GM12878 (cell line): ENCODE results near the gene ZFP91. TPM values are rescaled to one million over a fixed set of nuclear protein-coding genes. Genes with fewer than 3 reads are reported as not detected.

Experiments used
- ATAC-seq: fragments of 200-7000 bp; cut with Tn5 transposase; 3 replicates; pipeline ENCODE4 v1.9.1; 2020; ENCODE audit warnings: mild to moderate bottlenecking, moderate library complexity
- BruUV-seq: library from RNA; stranded (reverse); fragments of 400-500 nt; replicated peaks from 2 replicates; lab custom pipeline; 2021; lab: Mats Ljungman, UMichigan
- CTCF ChIA-PET: fragments of 300-600 bp; sonication (Branson Sonifier 250); formaldehyde crosslinking; extraction: SDS; loops from one replicate; lab custom pipeline; 2021; ENCODE audit warnings: inconsistent platforms; lab: Yijun Ruan, JAX
- POLR2A ChIA-PET: fragments of 350-600 bp; formaldehyde crosslinking; extraction: SDS; loops from one replicate; lab custom pipeline; 2021; ENCODE audit warnings: inconsistent platforms; lab: Charles Lee
- RAD21 ChIA-PET: fragments of 300-600 bp; sonication (Branson Sonifier 250); formaldehyde crosslinking; loops from one replicate; lab custom pipeline; 2023; ENCODE audit warnings: antibody characterized with exemption; ENCODE audit not compliant: unreplicated experiment; lab: Charles Lee
- SMC1A ChIA-PET: fragments of 300-600 bp; sonication (Branson Sonifier 250); formaldehyde crosslinking; loops from one replicate; lab custom pipeline; 2023; ENCODE audit not compliant: unreplicated experiment, uncharacterized antibody; lab: Charles Lee
- DNase-seq: peaks from one replicate; pipeline ENCODE4 v3.0.0-alpha.2; 2011; ENCODE audit warnings: low read depth, low spot score
- FAIRE-seq: peaks from 3 replicates; lab custom pipeline; 2011; peaks lifted over from hg19 to GRCh38; lab: Jason Lieb, UNC
- H2AFZ ChIP-seq: 2 replicates; pipeline ENCODE4 v1.6.0; 2011; ENCODE audit warnings: low read depth, low read length, control low read depth; ENCODE audit not compliant: control insufficient read depth
- H3K27ac ChIP-seq: 2 replicates; pipeline ENCODE4 v1.5.1; 2011; ENCODE audit warnings: control low read depth; ENCODE audit not compliant: control insufficient read depth, insufficient read depth
- H3K27me3 ChIP-seq, 2 experiments: replicated peaks in 1 of 2; 2 replicates each; pipeline versions ENCODE4 v1.6.0 to v1.6.1; 2011; ENCODE audit warnings: low read length in 1 of 2; ENCODE audit not compliant: control insufficient read depth in 2 of 2, insufficient read depth in 2 of 2
- H3K36me3 ChIP-seq, 2 experiments: 2 replicates each; pipeline ENCODE4 v1.5.1; 2011; ENCODE audit warnings: low read length in 1 of 2; ENCODE audit not compliant: control insufficient read depth in 2 of 2, insufficient read depth in 2 of 2
- H3K4me1 ChIP-seq: 2 replicates; pipeline ENCODE4 v1.6.1; 2011; ENCODE audit warnings: mild to moderate bottlenecking, low read length, moderate library complexity, mixed read lengths; ENCODE audit not compliant: control insufficient read depth, insufficient read depth
- H3K4me2 ChIP-seq: 2 replicates; pipeline ENCODE4 v1.6.0; 2011; ENCODE audit warnings: control low read depth; ENCODE audit not compliant: control insufficient read depth, insufficient read depth
- H3K4me3 ChIP-seq: fragments of 200-600 bp; sonication (generic); 2 replicates; pipeline ENCODE4 v1.5.1; 2016
- H3K79me2 ChIP-seq: 2 replicates; pipeline ENCODE4 v1.6.0; 2011; ENCODE audit warnings: low read length; ENCODE audit not compliant: control insufficient read depth, insufficient read depth
- H3K9ac ChIP-seq: 2 replicates; pipeline ENCODE4 v1.8.0; 2011; ENCODE audit warnings: low read length, control low read depth, mixed read lengths; ENCODE audit not compliant: control insufficient read depth, insufficient read depth
- H3K9me3 ChIP-seq: replicated peaks from 3 replicates; pipeline ENCODE4 v1.5.1; 2011; ENCODE audit warnings: mild to moderate bottlenecking, low read length; ENCODE audit not compliant: control insufficient read depth, insufficient read depth
- H4K20me1 ChIP-seq: 2 replicates; pipeline ENCODE4 v1.6.0; 2011; ENCODE audit not compliant: control insufficient read depth, insufficient read depth
- BCL3 ChIP-seq: IDR thresholded peaks from 2 replicates; pipeline ENCODE4 v1.6.1; 2011; ENCODE audit warnings: borderline replicate concordance, low read depth, mild to moderate bottlenecking, moderate library complexity, low read length; ENCODE audit not compliant: insufficient read depth, poor library complexity, severe bottlenecking
- HSF1 ChIP-seq: fragments of 150-350 bp; IDR thresholded peaks from 2 replicates; pipeline ENCODE4 v1.6.1; 2014; ENCODE audit warnings: mild to moderate bottlenecking, low read depth, low read length
- IKZF1 ChIP-seq: fragments of 450-650 bp; conservative IDR thresholded peaks from 2 replicates; pipeline ENCODE4 v1.6.1; 2017; ENCODE audit warnings: antibody characterized with exemption, mild to moderate bottlenecking
- JUNB ChIP-seq: IDR thresholded peaks from 2 replicates; pipeline ENCODE4 v1.6.1; 2016; ENCODE audit warnings: antibody characterized with exemption, mild to moderate bottlenecking
- JUND ChIP-seq: IDR thresholded peaks from 2 replicates; pipeline ENCODE4 v1.6.1; 2012; ENCODE audit warnings: low read depth, mild to moderate bottlenecking, low read length, improper control_type of control experiment, moderate library complexity
- MAX ChIP-seq: IDR thresholded peaks from 2 replicates; pipeline ENCODE4 v1.6.1; 2012; ENCODE audit warnings: low read depth, low read length, improper control_type of control experiment
- MTA2 ChIP-seq: fragments of 450-650 bp; IDR thresholded peaks from 2 replicates; pipeline ENCODE4 v1.6.1; 2016; ENCODE audit warnings: low read depth, mild to moderate bottlenecking, moderate library complexity
- NR2C2 ChIP-seq: IDR thresholded peaks from 2 replicates; pipeline ENCODE4 v1.6.1; 2011; ENCODE audit warnings: borderline replicate concordance, low read depth; ENCODE audit not compliant: control insufficient read depth, insufficient read length
- PAX5 ChIP-seq: IDR thresholded peaks from 2 replicates; pipeline ENCODE4 v1.6.1; 2011; ENCODE audit warnings: low read depth, low read length, borderline replicate concordance
- POLR2AphosphoS5 ChIP-seq: IDR thresholded peaks from 2 replicates; pipeline ENCODE4 v1.6.1; 2011; ENCODE audit warnings: mild to moderate bottlenecking, low read length, inconsistent platforms
- RBBP5 ChIP-seq: fragments of 200-600 bp; sonication (generic); conservative IDR thresholded peaks from 2 replicates; pipeline ENCODE4 v1.6.1; 2016
- RELB ChIP-seq: fragments of 450-650 bp; IDR thresholded peaks from 2 replicates; pipeline ENCODE4 v1.6.1; 2017; ENCODE audit warnings: low read depth, mild to moderate bottlenecking, moderate library complexity
- SIN3A ChIP-seq: IDR thresholded peaks from 2 replicates; pipeline ENCODE4 v1.6.1; 2012; ENCODE audit warnings: low read depth, low read length, improper control_type of control experiment
- TBL1XR1 ChIP-seq: IDR thresholded peaks from 2 replicates; pipeline ENCODE4 v1.6.1; 2012; ENCODE audit warnings: low read depth, low read length, improper control_type of control experiment
- ZBTB4 ChIP-seq: fragments of 450-650 bp; formaldehyde crosslinking; IDR thresholded peaks from 2 replicates; pipeline ENCODE4 v1.4.0; 2022; ENCODE audit warnings: mild to moderate bottlenecking, moderate library complexity
- ZNF274 ChIP-seq: IDR thresholded peaks from one replicate; pipeline ENCODE4 v1.8.0; 2011; ENCODE audit not compliant: insufficient read length, insufficient read depth
- ZNF384 ChIP-seq: IDR thresholded peaks from 2 replicates; pipeline ENCODE4 v1.6.1; 2012; ENCODE audit warnings: low read depth, mild to moderate bottlenecking, low read length, improper control_type of control experiment, borderline replicate concordance
- WGBS: methylation state at CpG from one replicate; pipeline ENCODE4 v1.1.6; 2016; ENCODE audit warnings: low lambda C conversion rate; ENCODE audit not compliant: insufficient replicate concordance, insufficient coverage; ENCODE audit errors: missing lambda C conversion rate; 5-methylcytosine and 5-hydroxymethylcytosine counted together
- in situ Hi-C: fragments of 300-500 bp; cut with MboI; formaldehyde crosslinking; loops from 9 replicates; pipeline ENCODE4 v1.14.3; 2018; ENCODE audit warnings: mixed read lengths
- intact Hi-C: fragments of 100-400 bp; cut with micrococcal nuclease; formaldehyde crosslinking; loops from one replicate; pipeline ENCODE4 v1.14.2; 2022; ENCODE audit not compliant: unreplicated experiment
- polyA plus RNA-seq, 11 experiments: library from polyadenylated mRNA; depleted of rRNA in 4 of 11; unstranded in 6 of 11; stranded (reverse) in 5 of 11; fragments of >200 nt; fragmentation: Nextera tagmentation in 4 of 11; fragmentation: Illumina TruSeq in 1 of 11; extraction: Ambion mirVana in 4 of 11; extraction: Trizol in 1 of 11; gene quantifications; 1 replicate in 1 of 11; 2 replicates in 10 of 11; pipeline versions ENCODE4 v1.2.1 to v1.2.3, GENCODE V29; 2011 to 2016; ENCODE audit warnings: inconsistent platforms in 2 of 11, missing spikeins in 2 of 11, low read depth in 1 of 11
- total RNA-seq, 4 experiments: library from RNA; depleted of rRNA in 3 of 4; stranded (reverse); fragments of >200 nt in 3 of 4; fragmentation: Illumina TruSeq in 1 of 4; extraction: Trizol in 1 of 4; gene quantifications; 2 replicates each; pipeline versions ENCODE4 v1.2.1 to v1.2.3, GENCODE V29; 2013 to 2021

ZFP91 gene
- total and polyA plus RNA-seq, 10 of the 15 experiments (the other 5 are each of a cell fraction or from before 2014, with no cell fraction given), result 12.9 to 54.1 (median 31.7) TPM

- Histone ChIP-seq H3K9ac (no peak overlapping the region), H4K20me1 (no peaks in the 10 kb centered on the region), H3K4me3 (no peak overlapping the region), H3K27me3 (no peaks in the 10 kb centered on the region), H3K79me2 (no peaks in the 10 kb centered on the region), H3K9me3 (no peaks in the 10 kb centered on the region; the same call in 2 of the 3 replicates), H2AFZ (no peak overlapping the region), H3K27ac (no peak overlapping the region), H3K4me1 (peaks cover 15% of the 10 kb centered on the region), H3K4me2 (no peak overlapping the region), H3K36me3 (peaks cover 8 to 17% of the 10 kb centered on the region in 2 experiments)
- DNase-seq (no peak), ATAC-seq (no peak), FAIRE-seq (no peak)
- in situ Hi-C loops (no loop called here), intact Hi-C loops (no loop called here)
- ChIA-PET SMC1A (interaction anchor here (0.8 to 1.3 kb wide), 2 partner anchors 17 to 37 kb away, joined by 4 read pairs; no protein-coding TSS in a partner anchor), POLR2A (no interaction called here), CTCF (no interaction called here), RAD21 (interaction anchor here (1.2 kb wide), 1 partner anchor 730 kb away, joined by 3 read pairs; no protein-coding TSS in a partner anchor)
- no TSS peak for BruUV-seq
- TF ChIP-seq IKZF1, result no peak
- no peak for TF ChIP-seq RELB
- TF ChIP-seq NR2C2, result no peak
- no peak for TF ChIP-seq HSF1
- no peak for TF ChIP-seq MTA2
- no peak for TF ChIP-seq ZNF384
- no peak for TF ChIP-seq SIN3A
- TF ChIP-seq ZBTB4 (CRISPR knock-in tag), result no peak
- TF ChIP-seq POLR2AphosphoS5, result no peak
- no peak for TF ChIP-seq TBL1XR1
- no peak for TF ChIP-seq BCL3
- no peak for TF ChIP-seq PAX5
- no peak for TF ChIP-seq JUND
- TF ChIP-seq RBBP5, result no peak
- no peak for TF ChIP-seq MAX
- no peak for TF ChIP-seq JUNB
- TF ChIP-seq ZNF274, result no peak
- WGBS, result 97% methylated on average over 3 of the region's 3 CpGs
These were observed 48.6 kb upstream of the ZFP91 start for GRCh38 chr11:58530236-58530635.
